Kidney (tissue), 14 donors: Measurements from ENCODE around the gene ZNF423. TPM values are rescaled to one million over a fixed set of nuclear protein-coding genes. Genes with fewer than 3 reads are reported as not detected.

Source experiments
- DNase-seq, 5 donors: peaks; one replicate each; pipeline ENCODE4 v3.0.0-alpha.2; 2013 to 2020
- FAIRE-seq: peaks from 2 replicates; lab custom pipeline; 2012; peaks lifted over from hg19 to GRCh38; lab: Jason Lieb, UNC
- H3K27ac ChIP-seq, 2 donors: one replicate each; pipeline ENCODE4 v1.7.0; 2013; ENCODE audit warnings: low read depth in 2 of 2, low read length in 2 of 2, inconsistent platforms in 1 of 2
- H3K27me3 ChIP-seq: one replicate; pipeline ENCODE4 v1.7.1; 2013; ENCODE audit warnings: low read length, inconsistent platforms; ENCODE audit not compliant: control insufficient read depth, insufficient read depth
- H3K36me3 ChIP-seq, 3 donors: one replicate each; pipeline versions ENCODE4 v1.7.0 to v1.7.1; 2013; ENCODE audit warnings: low read length in 3 of 3, control low read depth in 1 of 3, inconsistent platforms in 1 of 3; ENCODE audit not compliant: insufficient read depth in 3 of 3, control insufficient read depth in 2 of 3
- H3K4me1 ChIP-seq, 3 donors: one replicate each; pipeline versions ENCODE4 v1.7.0 to v1.7.1; 2013; ENCODE audit warnings: low read length in 3 of 3, inconsistent platforms in 1 of 3, low read depth in 1 of 3; ENCODE audit not compliant: control insufficient read depth in 2 of 3, insufficient read depth in 2 of 3
- H3K4me3 ChIP-seq, 3 donors: one replicate each; pipeline versions ENCODE4 v1.7.0 to v1.8.1; 2013; ENCODE audit warnings: low read length in 3 of 3, control low read depth in 1 of 3, inconsistent platforms in 1 of 3
- H3K9ac ChIP-seq, 3 donors: one replicate each; pipeline versions ENCODE4 v1.7.0 to v1.7.1; 2013; ENCODE audit warnings: low read length in 3 of 3, control low read depth in 1 of 3, inconsistent platforms in 1 of 3
- H3K9me3 ChIP-seq, 3 donors: one replicate each; pipeline versions ENCODE4 v1.7.0 to v1.7.1; 2013; ENCODE audit warnings: low read length in 3 of 3, control low read depth in 1 of 3, inconsistent platforms in 1 of 3; ENCODE audit not compliant: control insufficient read depth in 2 of 3, insufficient read depth in 1 of 3
- CTCF ChIP-seq: IDR thresholded peaks from 3 replicates; pipeline ENCODE4 v1.5.1; 2012; ENCODE audit warnings: mild to moderate bottlenecking, moderate library complexity, borderline replicate concordance; ENCODE audit not compliant: insufficient read depth; ENCODE audit errors: extremely low read depth
- intact Hi-C: fragments of 100-400 bp; cut with DNase I; formaldehyde crosslinking; loops from one replicate; pipeline ENCODE4 v1.11.1; 2022
- polyA plus RNA-seq: library from polyadenylated mRNA; stranded (reverse); fragments of 350-450 nt; fragmentation: Illumina TruSeq; extraction: RNeasy Lipid Tissue Mini Kit (QIAGEN cat#74804); gene quantifications from one replicate; pipeline ENCODE4 v1.2.3, GENCODE V29; 2014; ENCODE audit warnings: low read depth, low replicate concordance; ENCODE audit not compliant: insufficient read depth
- total RNA-seq: library from RNA; stranded (reverse); fragmentation: NEBNext Ultra II Directional; extraction: Animal tissue kit (Norgen Biotek cat#: 25700); gene quantifications from one replicate; pipeline ENCODE4 v1.2.1, GENCODE V29; 2021
- donor health status: control.
- donor health status: control.
- donor health status: control.
- donor health status: control.
- donor health status: control.
- donor health status: DM: yes; HTN: yes; CAD: no.
- donor health status: Normal renal cell carcinoma (clear cell type).

The ZNF423 gene
- total and polyA plus RNA-seq, 2 donors from 2014 or later: 2.0 to 8.4 TPM

GRCh38 chr16:49631187-49632041 lies 224.5 kb downstream of the ZNF423 start:
- Histone ChIP-seq H3K27ac (no peak overlapping the region), H3K36me3 (peaks cover 0 to 2% (median 0%) of the 10 kb centered on the region in 3 donors), H3K4me1 (peaks cover 0 to 2% (median 0%) of the 10 kb centered on the region in 3 donors), H3K9me3 (peaks cover 0 to 6% (median 2%) of the 10 kb centered on the region in 3 donors), H3K4me3 (no peak overlapping the region), H3K9ac (no peak overlapping the region), H3K27me3 (no peaks in the 10 kb centered on the region)
- no peak for TF ChIP-seq CTCF
- FAIRE-seq (no peak), DNase-seq (peak in 3 of 5 donors; percentile 16 to 54 (median 40))
- intact Hi-C loops: no loop called here

DNA sequence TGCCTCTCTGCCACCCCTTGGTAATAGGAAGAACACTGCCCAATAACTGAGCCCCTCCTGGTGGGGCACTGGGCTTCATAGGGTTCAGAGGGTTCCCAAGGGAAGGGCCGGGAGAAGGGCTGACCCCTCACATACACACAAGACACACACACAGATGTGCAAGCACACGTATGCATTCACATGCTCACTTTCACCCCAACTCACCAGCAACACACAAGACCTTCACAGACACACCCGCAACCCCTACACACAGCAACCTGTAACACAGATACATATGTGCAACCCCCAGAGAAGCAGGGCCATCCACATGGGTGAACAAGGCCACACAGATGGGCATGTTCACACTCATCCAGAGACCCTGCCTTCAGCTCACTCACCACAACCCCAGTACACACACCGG lies 225.1 kb downstream of the ZNF423 start:
- intact Hi-C loops: no loop called here
- peaks cover 0 to 2% (median 0%) of the 10 kb centered on the region in 3 donors for H3K4me1 ChIP-seq
- H3K9me3 ChIP-seq: peaks cover 0 to 6% (median 2%) of the 10 kb centered on the region in 3 donors
- no peak overlapping the region for H3K4me3 ChIP-seq
- TF ChIP-seq CTCF: no peak
- peaks cover 0 to 2% (median 0%) of the 10 kb centered on the region in 3 donors for H3K36me3 ChIP-seq
- DNase-seq (no peak), FAIRE-seq (no peak)
- no peaks in the 10 kb centered on the region for H3K27me3 ChIP-seq
- no peak overlapping the region for H3K9ac ChIP-seq
- no peak overlapping the region for H3K27ac ChIP-seq

- Histone ChIP-seq H3K9ac (no peak overlapping the region), H3K4me1 (peaks cover 0 to 2% (median 0%) of the 10 kb centered on the region in 3 donors), H3K27ac (no peak overlapping the region), H3K9me3 (peaks cover 0 to 6% (median 2%) of the 10 kb centered on the region in 3 donors), H3K36me3 (no peaks in the 10 kb centered on the region), H3K27me3 (no peaks in the 10 kb centered on the region), H3K4me3 (no peak overlapping the region)
- DNase-seq: peak in 1 of 5 donors; percentile 21
- FAIRE-seq: no peak
- intact Hi-C loops: no loop called here
- TF ChIP-seq CTCF: no peak
Measured at GRCh38 chr16:49629851-49630250, 226.1 kb downstream of the ZNF423 start.
